ENCODE data around the gene CNOT4. TPM values are rescaled to one million over a fixed set of nuclear protein-coding genes. Genes with fewer than 3 reads are reported as not detected.

CNOT4 gene
- total and polyA plus RNA-seq, 2 of the 8 experiments (the other 6 are each of a cell fraction or from before 2014, with no cell fraction given), result 10.9 to 25.8 TPM

DNA sequence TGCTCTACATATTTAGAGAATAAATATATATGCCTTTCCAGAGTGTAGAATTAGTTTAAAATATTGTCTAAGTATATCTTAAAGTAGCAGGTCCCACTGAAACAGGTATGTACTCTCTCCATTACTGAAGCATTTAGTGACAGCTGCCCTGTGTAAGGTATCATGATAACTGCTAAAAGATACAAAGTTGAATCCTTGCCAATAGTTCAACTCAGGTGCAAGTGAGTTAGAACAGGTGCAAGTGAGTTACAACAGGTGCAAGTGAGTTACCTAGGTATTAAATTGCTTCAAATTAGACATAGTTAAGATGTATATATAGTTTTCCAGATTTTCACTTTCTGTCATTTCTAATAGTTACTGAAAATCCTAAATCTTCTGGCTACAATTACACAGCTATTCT lies 119.1 kb downstream of the CNOT4 start:
- Histone ChIP-seq H4K91ac (replicated peaks; ENCODE audit: insufficient read length, low read length) (no peak overlapping the region), H3K79me1 (ENCODE audit: low read depth, low read length) (no peaks in the 10 kb centered on the region), H3K56ac (replicated peaks; ENCODE audit: insufficient read length, low read depth, low read length) (no peak overlapping the region), H3K14ac (ENCODE audit: insufficient read length) (no peak overlapping the region), H3K9ac (replicated peaks in 1 of 4; ENCODE audit: extremely low read depth in 1 of 4, low read depth in 3 of 4, low read length in 3 of 4) (no peak overlapping the region), H3K27me3 (replicated peaks in 1 of 4; ENCODE audit: control insufficient read depth in 3 of 4, extremely low read depth in 1 of 4, insufficient read depth in 3 of 4, low read length in 3 of 4) (no peaks in the 10 kb centered on the region), H3K27ac (ENCODE audit: low read depth, low read length) (no peak overlapping the region), H3K4me1 (replicated peaks in 1 of 4; ENCODE audit: control insufficient read depth in 3 of 4, insufficient read depth in 4 of 4, low read length in 3 of 4) (peaks cover 2 to 7% (median 5%) of the 10 kb centered on the region in 4 experiments; a peak in 6 of 7 replicates), H3K23me2 (ENCODE audit: low read depth, low read length) (no peaks in the 10 kb centered on the region), H3K79me2 (ENCODE audit: control insufficient read depth in 1 of 2, insufficient read depth in 2 of 2, low read length in 2 of 2) (no peaks in the 10 kb centered on the region), H3K9me3 (ENCODE audit: insufficient read depth in 2 of 2, low read depth in 1 of 2, low read length in 1 of 2) (no peaks in the 10 kb centered on the region), H4K20me1 (replicated peaks in 1 of 2; ENCODE audit: control insufficient read depth in 1 of 2, insufficient read depth in 2 of 2, low read length in 2 of 2) (no peaks in the 10 kb centered on the region), H3K23ac (ENCODE audit: insufficient read length) (no peak overlapping the region), H2BK12ac (ENCODE audit: low read depth, low read length) (no peak overlapping the region), H3K4me3 (ENCODE audit: extremely low read depth in 1 of 4, insufficient read depth in 2 of 4, low read depth in 3 of 4, low read length in 4 of 4) (no peak overlapping the region), H4K5ac (ENCODE audit: insufficient read length, low read depth, low read length) (no peak overlapping the region), H2AK5ac (ENCODE audit: low read depth, low read length) (no peak overlapping the region), H3K18ac (ENCODE audit: extremely low read depth, low read length) (no peak overlapping the region), H3K4me2 (ENCODE audit: insufficient read depth in 1 of 2, low read depth in 2 of 2, low read length in 2 of 2) (no peak overlapping the region), H2AFZ (ENCODE audit: low read length) (no peak overlapping the region), H2BK15ac (ENCODE audit: low read length) (no peak overlapping the region), H2BK5ac (ENCODE audit: low read depth, low read length) (no peak overlapping the region), H4K8ac (ENCODE audit: extremely low read depth, insufficient read depth, low read length) (no peak overlapping the region), H3K4ac (replicated peaks; ENCODE audit: insufficient read length, low read depth, low read length) (no peak overlapping the region), H2BK120ac (replicated peaks; ENCODE audit: low read depth, low read length) (no peak overlapping the region), H2BK20ac (ENCODE audit: low read length) (no peak overlapping the region), H3K36me3 (ENCODE audit: control insufficient read depth in 2 of 4, insufficient read depth in 4 of 4, low read length in 3 of 4) (peaks cover 0 to 9% (median 2%) of the 10 kb centered on the region in 4 experiments; a peak in 6 of 8 replicates)
- FAIRE-seq (no peak), DNase-seq (ENCODE audit: low read depth in 1 of 2, low spot score in 2 of 2) (no peak)
- TF ChIP-seq, protein P1, sequence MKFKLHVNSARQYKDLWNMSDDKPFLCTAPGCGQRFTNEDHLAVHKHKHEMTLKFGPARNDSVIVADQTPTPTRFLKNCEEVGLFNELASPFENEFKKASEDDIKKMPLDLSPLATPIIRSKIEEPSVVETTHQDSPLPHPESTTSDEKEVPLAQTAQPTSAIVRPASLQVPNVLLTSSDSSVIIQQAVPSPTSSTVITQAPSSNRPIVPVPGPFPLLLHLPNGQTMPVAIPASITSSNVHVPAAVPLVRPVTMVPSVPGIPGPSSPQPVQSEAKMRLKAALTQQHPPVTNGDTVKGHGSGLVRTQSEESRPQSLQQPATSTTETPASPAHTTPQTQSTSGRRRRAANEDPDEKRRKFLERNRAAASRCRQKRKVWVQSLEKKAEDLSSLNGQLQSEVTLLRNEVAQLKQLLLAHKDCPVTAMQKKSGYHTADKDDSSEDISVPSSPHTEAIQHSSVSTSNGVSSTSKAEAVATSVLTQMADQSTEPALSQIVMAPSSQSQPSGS (IDR thresholded peaks at IDR 0.05; ENCODE audit: low read length), result no peak
- TF ChIP-seq GTF2F1 (IDR thresholded peaks at IDR 0.05; ENCODE audit: borderline replicate concordance, low read depth, low read length) (no peak), PHF8 (conservative IDR thresholded peaks at IDR 0.05; ENCODE audit: low read depth, low read length) (no peak), SP1 (IDR thresholded peaks at IDR 0.05; ENCODE audit: low read depth, low read length) (no peak), CBX8 (IDR thresholded peaks at IDR 0.05; ENCODE audit: borderline replicate concordance, low read depth, low read length) (no peak), ZNF274 (IDR thresholded peaks at IDR 0.05; ENCODE audit: borderline replicate concordance, extremely low read depth, low read length) (no peak), YY1 (IDR thresholded peaks at IDR 0.05; ENCODE audit: low read depth, low read length) (no peak), POLR2AphosphoS5 (IDR thresholded peaks at IDR 0.05; ENCODE audit: low read depth, low read length) (no peak), SRF (IDR thresholded peaks at IDR 0.05; ENCODE audit: low read depth, low read length) (no peak), TCF12 (IDR thresholded peaks at IDR 0.05; ENCODE audit: low read depth, low read length) (no peak)
- CTCF ChIA-PET (ENCODE audit: partially characterized antibody), result interaction anchor here (1.1 to 1.4 kb wide), 3 partner anchors 22 to 116 kb away, joined by 3 read pairs; no protein-coding TSS in a partner anchor
- POLR2A ChIA-PET (ENCODE audit: partially characterized antibody), result no interaction called here
